ENCODE data around the gene FAM241B. TPM values are rescaled to one million over a fixed set of nuclear protein-coding genes. Genes with fewer than 3 reads are reported as not detected.

The FAM241B gene
- polyA plus RNA-seq, 1 donor from 2014 or later = 135 TPM

DNA sequence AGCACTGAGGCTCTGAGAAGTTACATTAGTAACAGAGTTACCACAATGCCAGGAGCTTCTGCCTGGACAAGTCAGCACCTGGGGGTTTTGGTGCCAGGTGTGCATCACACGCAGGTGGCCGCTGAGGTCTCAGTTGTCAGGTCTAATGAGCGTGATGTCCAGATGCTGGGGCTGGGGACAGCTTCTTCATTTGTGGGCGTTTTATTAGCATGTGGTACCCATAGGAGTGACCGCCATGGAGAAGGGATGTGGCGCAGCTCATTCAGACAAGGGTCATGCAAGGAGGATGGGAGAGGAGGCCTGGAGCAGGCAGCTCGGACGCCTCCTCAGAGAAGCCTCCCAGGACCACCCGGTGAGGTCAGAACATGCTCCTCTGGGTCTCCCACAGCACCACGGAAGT is 27.8 kb downstream of the FAM241B start:
- no peaks in the 10 kb centered on the region for H3K9me2 ChIP-seq (ENCODE audit: insufficient read depth, low read length)
- H2AFZ ChIP-seq (ENCODE audit: low read depth, low read length) = no peak overlapping the region
- TF ChIP-seq, protein P1, sequence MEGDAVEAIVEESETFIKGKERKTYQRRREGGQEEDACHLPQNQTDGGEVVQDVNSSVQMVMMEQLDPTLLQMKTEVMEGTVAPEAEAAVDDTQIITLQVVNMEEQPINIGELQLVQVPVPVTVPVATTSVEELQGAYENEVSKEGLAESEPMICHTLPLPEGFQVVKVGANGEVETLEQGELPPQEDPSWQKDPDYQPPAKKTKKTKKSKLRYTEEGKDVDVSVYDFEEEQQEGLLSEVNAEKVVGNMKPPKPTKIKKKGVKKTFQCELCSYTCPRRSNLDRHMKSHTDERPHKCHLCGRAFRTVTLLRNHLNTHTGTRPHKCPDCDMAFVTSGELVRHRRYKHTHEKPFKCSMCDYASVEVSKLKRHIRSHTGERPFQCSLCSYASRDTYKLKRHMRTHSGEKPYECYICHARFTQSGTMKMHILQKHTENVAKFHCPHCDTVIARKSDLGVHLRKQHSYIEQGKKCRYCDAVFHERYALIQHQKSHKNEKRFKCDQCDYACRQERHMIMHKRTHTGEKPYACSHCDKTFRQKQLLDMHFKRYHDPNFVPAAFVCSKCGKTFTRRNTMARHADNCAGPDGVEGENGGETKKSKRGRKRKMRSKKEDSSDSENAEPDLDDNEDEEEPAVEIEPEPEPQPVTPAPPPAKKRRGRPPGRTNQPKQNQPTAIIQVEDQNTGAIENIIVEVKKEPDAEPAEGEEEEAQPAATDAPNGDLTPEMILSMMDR (IDR thresholded peaks at IDR 0.05; ENCODE audit: poor library complexity, severe bottlenecking) = no peak
- no peak for TF ChIP-seq TAF1 (IDR thresholded peaks at IDR 0.05; ENCODE audit: low read depth)
- TF ChIP-seq POLR2AphosphoS5 (IDR thresholded peaks at IDR 0.05) = no peak
- no peak for TF ChIP-seq EP300 (conservative IDR thresholded peaks at IDR 0.05; ENCODE audit: poor library complexity, severe bottlenecking)
- TF ChIP-seq, protein P2, sequence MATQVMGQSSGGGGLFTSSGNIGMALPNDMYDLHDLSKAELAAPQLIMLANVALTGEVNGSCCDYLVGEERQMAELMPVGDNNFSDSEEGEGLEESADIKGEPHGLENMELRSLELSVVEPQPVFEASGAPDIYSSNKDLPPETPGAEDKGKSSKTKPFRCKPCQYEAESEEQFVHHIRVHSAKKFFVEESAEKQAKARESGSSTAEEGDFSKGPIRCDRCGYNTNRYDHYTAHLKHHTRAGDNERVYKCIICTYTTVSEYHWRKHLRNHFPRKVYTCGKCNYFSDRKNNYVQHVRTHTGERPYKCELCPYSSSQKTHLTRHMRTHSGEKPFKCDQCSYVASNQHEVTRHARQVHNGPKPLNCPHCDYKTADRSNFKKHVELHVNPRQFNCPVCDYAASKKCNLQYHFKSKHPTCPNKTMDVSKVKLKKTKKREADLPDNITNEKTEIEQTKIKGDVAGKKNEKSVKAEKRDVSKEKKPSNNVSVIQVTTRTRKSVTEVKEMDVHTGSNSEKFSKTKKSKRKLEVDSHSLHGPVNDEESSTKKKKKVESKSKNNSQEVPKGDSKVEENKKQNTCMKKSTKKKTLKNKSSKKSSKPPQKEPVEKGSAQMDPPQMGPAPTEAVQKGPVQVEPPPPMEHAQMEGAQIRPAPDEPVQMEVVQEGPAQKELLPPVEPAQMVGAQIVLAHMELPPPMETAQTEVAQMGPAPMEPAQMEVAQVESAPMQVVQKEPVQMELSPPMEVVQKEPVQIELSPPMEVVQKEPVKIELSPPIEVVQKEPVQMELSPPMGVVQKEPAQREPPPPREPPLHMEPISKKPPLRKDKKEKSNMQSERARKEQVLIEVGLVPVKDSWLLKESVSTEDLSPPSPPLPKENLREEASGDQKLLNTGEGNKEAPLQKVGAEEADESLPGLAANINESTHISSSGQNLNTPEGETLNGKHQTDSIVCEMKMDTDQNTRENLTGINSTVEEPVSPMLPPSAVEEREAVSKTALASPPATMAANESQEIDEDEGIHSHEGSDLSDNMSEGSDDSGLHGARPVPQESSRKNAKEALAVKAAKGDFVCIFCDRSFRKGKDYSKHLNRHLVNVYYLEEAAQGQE (IDR thresholded peaks at IDR 0.05; ENCODE audit: borderline replicate concordance) = no peak
- TF ChIP-seq SMC3 (conservative IDR thresholded peaks at IDR 0.05; ENCODE audit: poor library complexity) = no peak
- no peak for TF ChIP-seq EZH2 (IDR thresholded peaks at IDR 0.05; ENCODE audit: borderline replicate concordance, insufficient read depth, low read length, poor library complexity, severe bottlenecking)
- TF ChIP-seq MXI1 (conservative IDR thresholded peaks at IDR 0.05; ENCODE audit: poor library complexity, severe bottlenecking) = no peak
- TF ChIP-seq RAD21 (conservative IDR thresholded peaks at IDR 0.05) = no peak
- H3K79me2 ChIP-seq (replicated peaks; ENCODE audit: insufficient read depth, low read length) = no peaks in the 10 kb centered on the region
- H3K27me3 ChIP-seq (ENCODE audit: insufficient read depth, low read depth, low read length) = no peaks in the 10 kb centered on the region
- no peak overlapping the region for H3K27ac ChIP-seq (ENCODE audit: low read length)
- no peaks in the 10 kb centered on the region for H4K20me1 ChIP-seq (ENCODE audit: insufficient read depth)
- no peaks in the 10 kb centered on the region for H3F3A ChIP-seq (ENCODE audit: insufficient read depth, low read length, poor library complexity, severe bottlenecking)
- H3K36me3 ChIP-seq (ENCODE audit: insufficient read depth, low read length) = no peaks in the 10 kb centered on the region
- no peak overlapping the region for H3K4me2 ChIP-seq (ENCODE audit: low read length)
- H3K4me3 ChIP-seq (ENCODE audit: low read length) = no peak overlapping the region
- no peaks in the 10 kb centered on the region for H3K9me3 ChIP-seq (ENCODE audit: low read length)
- H3K9ac ChIP-seq (ENCODE audit: low read length) = no peak overlapping the region

DNA sequence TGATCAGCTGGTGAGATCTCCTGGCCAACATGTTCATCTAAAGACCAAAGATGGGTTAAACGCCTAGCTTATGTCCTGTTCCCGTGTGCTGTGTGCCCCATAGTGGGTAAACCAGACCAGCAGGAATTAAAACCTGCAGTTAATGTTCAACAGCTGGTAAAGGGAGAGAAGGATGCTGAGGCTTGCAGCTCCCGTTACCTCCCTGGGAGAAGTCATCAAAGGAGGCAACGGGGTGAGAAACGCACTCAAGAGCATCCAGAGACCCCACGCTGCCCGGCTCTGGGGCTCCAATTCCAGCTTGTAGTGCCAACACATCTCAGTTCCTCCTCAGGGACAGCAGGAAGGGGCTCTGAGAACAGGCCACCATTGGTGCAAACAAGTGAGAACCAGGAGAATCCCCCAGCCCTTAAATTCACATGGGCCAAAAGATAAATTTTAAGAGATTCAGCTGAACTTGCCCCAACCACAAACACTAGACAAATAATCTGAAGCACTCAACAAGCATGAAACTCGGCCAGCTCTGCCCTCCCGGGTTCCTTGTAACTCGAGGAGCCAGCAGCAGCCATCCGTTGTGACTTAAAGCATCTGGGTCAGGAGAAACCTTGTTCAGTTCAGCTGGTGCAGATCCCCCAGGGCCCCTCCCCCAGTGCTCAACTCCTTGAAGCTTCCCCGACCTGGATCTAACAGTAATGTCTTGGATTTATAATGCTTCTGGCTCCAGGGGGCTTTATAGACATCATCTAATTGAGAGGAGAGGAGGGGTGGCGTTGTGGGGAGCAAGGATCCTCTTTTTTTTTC is 29.4 kb downstream of the FAM241B start:
- Histone ChIP-seq H3K9me2 (ENCODE audit: insufficient read depth, low read length) (no peaks in the 10 kb centered on the region), H3K4me2 (ENCODE audit: low read length) (no peak overlapping the region), H3K27me3 (ENCODE audit: insufficient read depth, low read depth, low read length) (no peaks in the 10 kb centered on the region), H3K27ac (ENCODE audit: low read length) (no peak overlapping the region), H3K9ac (ENCODE audit: low read length) (no peak overlapping the region), H3K4me3 (ENCODE audit: low read length) (no peak overlapping the region), H3K9me3 (ENCODE audit: low read length) (no peaks in the 10 kb centered on the region), H4K20me1 (ENCODE audit: insufficient read depth) (no peaks in the 10 kb centered on the region), H3K79me2 (replicated peaks; ENCODE audit: insufficient read depth, low read length) (no peaks in the 10 kb centered on the region), H3F3A (ENCODE audit: insufficient read depth, low read length, poor library complexity, severe bottlenecking) (no peaks in the 10 kb centered on the region), H2AFZ (ENCODE audit: low read depth, low read length) (no peak overlapping the region), H3K36me3 (ENCODE audit: insufficient read depth, low read length) (no peaks in the 10 kb centered on the region)
- TF ChIP-seq, protein P1 (IDR thresholded peaks at IDR 0.05; ENCODE audit: poor library complexity, severe bottlenecking) = no peak
- TF ChIP-seq EZH2 (IDR thresholded peaks at IDR 0.05; ENCODE audit: borderline replicate concordance, insufficient read depth, low read length, poor library complexity, severe bottlenecking) (no peak), RAD21 (conservative IDR thresholded peaks at IDR 0.05) (no peak), TAF1 (IDR thresholded peaks at IDR 0.05; ENCODE audit: low read depth) (no peak), SMC3 (conservative IDR thresholded peaks at IDR 0.05; ENCODE audit: poor library complexity) (no peak), POLR2AphosphoS5 (IDR thresholded peaks at IDR 0.05) (no peak), MXI1 (conservative IDR thresholded peaks at IDR 0.05; ENCODE audit: poor library complexity, severe bottlenecking) (no peak), EP300 (conservative IDR thresholded peaks at IDR 0.05; ENCODE audit: poor library complexity, severe bottlenecking) (no peak)
- TF ChIP-seq, protein P2 (IDR thresholded peaks at IDR 0.05; ENCODE audit: borderline replicate concordance) = no peak
